Uterus (tissue), 4 donors: ENCODE results near the gene MTRR. TPM values are rescaled to one million over a fixed set of nuclear protein-coding genes. Genes with fewer than 3 reads are reported as not detected.

ENCODE experiments used
- DNase-seq, 2 donors: peaks; one replicate each; pipeline ENCODE4 v3.0.0-alpha.2; 2019 to 2020
- H3K27ac ChIP-seq, 2 donors: fragments of 200-600 bp; sonication (generic); 1 replicate in 1 of 2; 2 replicates in 1 of 2; pipeline ENCODE4 v1.5.1; 2016 to 2018
- H3K27me3 ChIP-seq, 2 donors: fragments of 200-600 bp; sonication (generic); one replicate each; pipeline ENCODE4 v1.5.1; 2018 to 2019; ENCODE audit warnings: control low read depth in 1 of 2
- H3K36me3 ChIP-seq, 2 donors: fragments of 200-600 bp; sonication (generic); one replicate each; pipeline ENCODE4 v1.5.1; 2019; ENCODE audit warnings: control low read depth in 1 of 2
- H3K4me1 ChIP-seq, 2 donors: fragments of 200-600 bp; sonication (generic); one replicate each; pipeline ENCODE4 v1.5.1; 2018 to 2019; ENCODE audit warnings: control low read depth in 1 of 2
- H3K4me3 ChIP-seq, 2 donors: fragments of 200-600 bp; sonication (generic); 1 replicate in 1 of 2; 2 replicates in 1 of 2; pipeline ENCODE4 v1.5.1; 2018 to 2019; ENCODE audit warnings: mild to moderate bottlenecking in 1 of 2
- H3K9me3 ChIP-seq, 2 donors: fragments of 200-600 bp; sonication (generic); one replicate each; pipeline ENCODE4 v1.5.1; 2019; ENCODE audit warnings: control low read depth in 1 of 2
- CTCF ChIP-seq, 4 experiments: fragments of 200-600 bp in 2 of 4; fragments of 450-650 bp in 2 of 4; sonication (generic) in 2 of 4; IDR thresholded peaks; one replicate each; pipeline ENCODE4 v1.5.1; 2016 to 2019; ENCODE audit warnings: antibody characterized with exemption in 4 of 4, mild to moderate bottlenecking in 2 of 4, moderate library complexity in 1 of 4
- POLR2A ChIP-seq, 2 donors: fragments of 450-650 bp; IDR thresholded peaks; one replicate each; pipeline ENCODE4 v1.6.1; 2016; ENCODE audit warnings: antibody characterized with exemption in 2 of 2, mild to moderate bottlenecking in 1 of 2, moderate library complexity in 1 of 2
- intact Hi-C: fragments of 100-400 bp; cut with DNase I; formaldehyde crosslinking; loops from one replicate; pipeline ENCODE4 v1.15.1; 2023; ENCODE audit warnings: low total_unique reads
- total RNA-seq, 4 donors: library from RNA; depleted of rRNA in 3 of 4; stranded (reverse); fragments of >200 nt in 3 of 4; gene quantifications; one replicate each; pipeline versions ENCODE4 v1.1.0 to v1.2.4, GENCODE V29; 2014 to 2023
- donor health status: DM: yes; HTN: yes; CAD: no.

Gene MTRR
- total RNA-seq, 4 donors from 2014 or later = 18.8 to 51.5 (median 33.2) TPM

GRCh38 chr5:7876867-7877266, 7.9 kb downstream of the MTRR start:
- intact Hi-C loops = no loop called here
- no peak overlapping the region for H3K4me3 ChIP-seq
- H3K4me1 ChIP-seq = no peaks in the 10 kb centered on the region
- TF ChIP-seq POLR2A (IDR thresholded peaks at IDR 0.05) (no peak), CTCF (IDR thresholded peaks at IDR 0.05) (no peak)
- H3K27me3 ChIP-seq = no peaks in the 10 kb centered on the region
- H3K9me3 ChIP-seq = no peaks in the 10 kb centered on the region
- H3K36me3 ChIP-seq = no peaks in the 10 kb centered on the region
- DNase-seq = no peak
- H3K27ac ChIP-seq = no peak overlapping the region

- Histone ChIP-seq H3K4me1 (no peaks in the 10 kb centered on the region), H3K27me3 (no peaks in the 10 kb centered on the region), H3K27ac (no peak overlapping the region), H3K36me3 (no peaks in the 10 kb centered on the region), H3K4me3 (no peak overlapping the region), H3K9me3 (no peaks in the 10 kb centered on the region)
- intact Hi-C loops = no loop called here
- DNase-seq = no peak
- TF ChIP-seq POLR2A (IDR thresholded peaks at IDR 0.05) (no peak), CTCF (IDR thresholded peaks at IDR 0.05) (no peak)
These were observed 8.9 kb downstream of the MTRR start for GRCh38 chr5:7877851-7878250.

GRCh38 chr5:7878381-7878873, 9.5 kb downstream of the MTRR start:
- DNase-seq = no peak
- H3K4me1 ChIP-seq = no peaks in the 10 kb centered on the region
- intact Hi-C loops = no loop called here
- no peaks in the 10 kb centered on the region for H3K9me3 ChIP-seq
- TF ChIP-seq POLR2A (IDR thresholded peaks at IDR 0.05) (no peak), CTCF (IDR thresholded peaks at IDR 0.05) (no peak)
- no peaks in the 10 kb centered on the region for H3K36me3 ChIP-seq
- H3K27ac ChIP-seq = no peak overlapping the region
- no peaks in the 10 kb centered on the region for H3K27me3 ChIP-seq
- H3K4me3 ChIP-seq = no peak overlapping the region

DNA sequence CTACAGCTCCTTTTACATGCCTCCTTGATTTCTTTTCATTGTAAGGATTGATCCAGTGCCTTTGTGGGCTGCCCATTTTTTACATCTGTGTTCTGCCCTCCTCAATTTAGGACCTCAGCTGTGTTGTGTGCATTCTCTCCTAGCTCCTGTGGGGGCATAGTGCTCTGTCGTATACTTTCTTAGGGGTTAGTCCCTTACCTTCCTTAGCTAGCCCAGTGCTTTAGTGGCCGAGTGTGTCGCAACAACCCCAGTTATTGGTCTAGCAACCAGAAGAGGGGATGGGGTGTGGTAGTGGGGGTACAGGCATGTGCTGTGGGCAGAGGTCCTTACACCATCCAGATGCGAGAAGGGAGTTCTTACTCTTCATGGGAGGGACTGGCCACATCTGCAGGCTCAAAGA, 12.1 kb downstream of the MTRR start:
- no peaks in the 10 kb centered on the region for H3K36me3 ChIP-seq
- no peaks in the 10 kb centered on the region for H3K4me1 ChIP-seq

DNA sequence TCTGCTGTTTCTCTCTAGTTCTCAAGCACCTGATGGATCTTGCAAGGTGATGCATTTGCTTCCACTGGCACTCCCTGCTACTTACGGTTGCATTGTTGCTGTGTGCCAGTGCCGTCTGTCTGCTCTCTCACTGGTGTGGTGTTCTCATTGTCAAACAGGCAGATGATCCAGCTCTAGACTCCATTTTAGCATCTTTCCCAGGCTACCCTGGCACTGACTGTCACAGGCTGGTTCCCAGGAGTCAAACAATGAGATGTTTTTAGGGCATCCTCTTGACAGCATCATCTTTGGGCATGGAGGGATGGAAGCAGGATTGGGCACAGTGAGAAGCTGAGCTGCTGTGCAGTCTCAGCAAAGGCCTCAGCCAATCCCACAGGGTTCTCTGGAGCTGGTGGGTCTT, 12.9 kb downstream of the MTRR start:
- no peak for DNase-seq
- no peak overlapping the region for H3K27ac ChIP-seq
- TF ChIP-seq CTCF (IDR thresholded peaks at IDR 0.05) (no peak), POLR2A (IDR thresholded peaks at IDR 0.05) (no peak)
- no peaks in the 10 kb centered on the region for H3K27me3 ChIP-seq
- H3K9me3 ChIP-seq = no peaks in the 10 kb centered on the region
- no peaks in the 10 kb centered on the region for H3K4me1 ChIP-seq
- H3K36me3 ChIP-seq = no peaks in the 10 kb centered on the region
- intact Hi-C loops = no loop called here
- H3K4me3 ChIP-seq = no peak overlapping the region

More for the DNA sequence above, 12.1 kb downstream of the MTRR start:
- H3K27me3 ChIP-seq = no peaks in the 10 kb centered on the region
- no peaks in the 10 kb centered on the region for H3K9me3 ChIP-seq
- no peak overlapping the region for H3K4me3 ChIP-seq
- DNase-seq = no peak
- TF ChIP-seq POLR2A (IDR thresholded peaks at IDR 0.05) (no peak), CTCF (IDR thresholded peaks at IDR 0.05) (no peak)
- intact Hi-C loops = no loop called here
- H3K27ac ChIP-seq = no peak overlapping the region
